Mesenchymal stem cell (in vitro differentiated cells and primary cell): ENCODE results near the gene CCL28.

Source experiments
- DNase-seq: peaks from one replicate; pipeline ENCODE4 v3.0.0-alpha.2; 2013
- H2AFZ ChIP-seq: one replicate; pipeline ENCODE4 v1.6.1; 2013; ENCODE audit warnings: low read depth, mild to moderate bottlenecking, control low read depth, inconsistent platforms, low read length, moderate library complexity
- H2AK5ac ChIP-seq: 2 replicates; pipeline ENCODE4 v1.6.1; 2013; ENCODE audit warnings: low read length, moderate library complexity, mild to moderate bottlenecking, inconsistent platforms; ENCODE audit not compliant: severe bottlenecking
- H2BK120ac ChIP-seq: one replicate; pipeline ENCODE4 v1.6.1; 2013; ENCODE audit warnings: low read depth, mild to moderate bottlenecking, inconsistent platforms, low read length, moderate library complexity
- H2BK12ac ChIP-seq, 2 experiments: one replicate each; pipeline ENCODE4 v1.6.1; 2013; ENCODE audit warnings: inconsistent platforms in 2 of 2, low read length in 2 of 2, mild to moderate bottlenecking in 2 of 2, moderate library complexity in 2 of 2, control low read depth in 1 of 2
- H2BK15ac ChIP-seq: one replicate; pipeline ENCODE4 v1.6.1; 2013; ENCODE audit warnings: mild to moderate bottlenecking, low read depth, inconsistent platforms; ENCODE audit not compliant: poor library complexity, severe bottlenecking
- H2BK5ac ChIP-seq: 2 replicates; pipeline ENCODE4 v1.6.1; 2013; ENCODE audit warnings: low read depth, mild to moderate bottlenecking, low read length, control low read depth, inconsistent platforms; ENCODE audit not compliant: poor library complexity, severe bottlenecking
- H3K14ac ChIP-seq, 2 experiments: one replicate each; pipeline ENCODE4 v1.6.1; 2013; ENCODE audit warnings: inconsistent platforms in 2 of 2, low read length in 2 of 2, control low read depth in 1 of 2, mild to moderate bottlenecking in 1 of 2, moderate library complexity in 1 of 2
- H3K18ac ChIP-seq, 2 experiments: one replicate each; pipeline ENCODE4 v1.6.1; 2013; ENCODE audit warnings: inconsistent platforms in 2 of 2, low read length in 2 of 2, control low read depth in 1 of 2, low read depth in 1 of 2, mild to moderate bottlenecking in 1 of 2
- H3K23ac ChIP-seq, 2 experiments: one replicate each; pipeline ENCODE4 v1.6.1; 2013; ENCODE audit warnings: inconsistent platforms in 2 of 2, low read length in 2 of 2, mild to moderate bottlenecking in 2 of 2, moderate library complexity in 2 of 2, control low read depth in 1 of 2
- H3K27ac ChIP-seq: 2 replicates; pipeline ENCODE4 v1.5.1; 2013; ENCODE audit warnings: mild to moderate bottlenecking, moderate library complexity, low read length, control low read depth, inconsistent platforms; ENCODE audit not compliant: poor library complexity, severe bottlenecking
- H3K27me3 ChIP-seq, 2 experiments: 2 replicates each; pipeline versions ENCODE4 v1.6.1 to v1.7.0; 2013; ENCODE audit warnings: low read length in 2 of 2, mild to moderate bottlenecking in 2 of 2, moderate library complexity in 2 of 2, control low read depth in 1 of 2, inconsistent platforms in 1 of 2; ENCODE audit not compliant: control insufficient read depth in 1 of 2, insufficient read depth in 1 of 2
- H3K36me3 ChIP-seq, 2 experiments: 2 replicates each; pipeline versions ENCODE4 v1.6.1 to v1.7.0; 2013; ENCODE audit warnings: low read length in 2 of 2, control low read depth in 1 of 2, inconsistent platforms in 1 of 2, low read depth in 1 of 2, mild to moderate bottlenecking in 1 of 2; ENCODE audit not compliant: insufficient read depth in 2 of 2, control insufficient read depth in 1 of 2
- H3K4ac ChIP-seq, 2 experiments: one replicate each; pipeline ENCODE4 v1.6.1; 2013; ENCODE audit warnings: inconsistent platforms in 2 of 2, low read length in 2 of 2, mild to moderate bottlenecking in 2 of 2, moderate library complexity in 2 of 2, control low read depth in 1 of 2, low read depth in 1 of 2
- H3K4me1 ChIP-seq: 2 replicates; pipeline ENCODE4 v1.6.1; 2013; ENCODE audit warnings: low read depth, low read length, control low read depth; ENCODE audit not compliant: control insufficient read depth, insufficient read depth
- H3K4me2 ChIP-seq: 2 replicates; pipeline ENCODE4 v1.6.1; 2013; ENCODE audit warnings: low read length, mild to moderate bottlenecking, inconsistent platforms; ENCODE audit not compliant: poor library complexity, severe bottlenecking
- H3K4me3 ChIP-seq, 2 experiments: 2 replicates each; pipeline versions ENCODE4 v1.5.1 to v1.7.0; 2013; ENCODE audit warnings: low read length in 2 of 2, mild to moderate bottlenecking in 2 of 2, control low read depth in 1 of 2, low read depth in 1 of 2; ENCODE audit not compliant: insufficient read depth in 1 of 2
- H3K79me1 ChIP-seq: replicated peaks from 2 replicates; pipeline ENCODE4 v1.6.1; 2013; ENCODE audit warnings: mild to moderate bottlenecking, control low read depth, low read length, inconsistent platforms; ENCODE audit not compliant: poor library complexity, severe bottlenecking
- H3K9ac ChIP-seq: 2 replicates; pipeline ENCODE4 v1.7.0; 2013; ENCODE audit warnings: mild to moderate bottlenecking, low read length, moderate library complexity
- H3K9me3 ChIP-seq: 2 replicates; pipeline ENCODE4 v1.7.0; 2013; ENCODE audit warnings: mild to moderate bottlenecking, low read length; ENCODE audit not compliant: control insufficient read depth
- H4K8ac ChIP-seq: one replicate; pipeline ENCODE4 v1.6.1; 2013; ENCODE audit warnings: inconsistent platforms, mild to moderate bottlenecking, low read length, moderate library complexity
- H4K91ac ChIP-seq: one replicate; pipeline ENCODE4 v1.6.1; 2013; ENCODE audit warnings: mild to moderate bottlenecking, low read length, inconsistent platforms
- WGBS: methylation state at CpG from one replicate; pipeline ENCODE4 v1.1.7; 2013; ENCODE audit warnings: mixed read lengths; 5-methylcytosine and 5-hydroxymethylcytosine counted together

The CCL28 gene

GRCh38 chr5:43437062-43437660, 25.0 kb upstream of the CCL28 start:
- no peak overlapping the region for H3K27ac ChIP-seq
- no peak overlapping the region for H3K14ac ChIP-seq
- no peak overlapping the region for H2BK5ac ChIP-seq
- no peak overlapping the region for H4K91ac ChIP-seq
- WGBS: 100% methylated on average over 2 of the region's 3 CpGs
- no peaks in the 10 kb centered on the region for H3K79me1 ChIP-seq
- no peak overlapping the region for H2AK5ac ChIP-seq
- H3K18ac ChIP-seq: no peak overlapping the region
- H2BK12ac ChIP-seq: no peak overlapping the region
- peaks cover 3% of the 10 kb centered on the region for H3K9me3 ChIP-seq
- H2BK120ac ChIP-seq: no peak overlapping the region
- H2AFZ ChIP-seq: no peak overlapping the region
- H2BK15ac ChIP-seq: no peak overlapping the region
- H4K8ac ChIP-seq: no peak overlapping the region
- H3K4me2 ChIP-seq: no peak overlapping the region
- peaks cover 2% of the 10 kb centered on the region for H3K4me1 ChIP-seq
- no peak overlapping the region for H3K9ac ChIP-seq
- H3K36me3 ChIP-seq: no peaks in the 10 kb centered on the region
- no peak overlapping the region for H3K4ac ChIP-seq
- H3K23ac ChIP-seq: no peak overlapping the region
- no peak overlapping the region for H3K4me3 ChIP-seq
- DNase-seq: no peak
- H3K27me3 ChIP-seq: no peaks in the 10 kb centered on the region

DNA sequence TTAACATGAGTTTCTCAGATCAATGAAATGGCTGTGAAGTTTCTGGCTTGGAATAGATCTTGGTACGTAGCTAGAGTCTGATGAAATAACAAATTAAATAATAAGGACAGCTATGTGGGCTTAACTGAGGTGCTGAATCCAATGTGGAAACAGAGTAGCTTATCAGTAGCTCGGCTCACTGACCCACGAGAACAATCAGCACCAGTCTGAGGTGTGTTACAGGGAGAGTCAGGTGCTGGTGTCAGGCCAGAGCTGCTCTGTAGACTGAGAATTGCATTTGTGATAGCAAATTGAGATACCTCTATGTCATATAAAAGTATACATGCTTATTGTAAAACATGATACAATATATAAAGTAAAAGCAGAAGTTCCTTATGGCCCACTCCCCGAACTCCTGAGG, 21.2 kb upstream of the CCL28 start:
- H3K4me1 ChIP-seq: peaks cover 3% of the 10 kb centered on the region
- no peak overlapping the region for H3K18ac ChIP-seq
- H3K79me1 ChIP-seq: no peaks in the 10 kb centered on the region
- H4K91ac ChIP-seq: no peak overlapping the region
- DNase-seq: no peak
- H3K9ac ChIP-seq: no peak overlapping the region
- H2BK15ac ChIP-seq: no peak overlapping the region
- H3K14ac ChIP-seq: no peak overlapping the region
- H2BK120ac ChIP-seq: no peak overlapping the region
- no peaks in the 10 kb centered on the region for H3K27me3 ChIP-seq
- H4K8ac ChIP-seq: no peak overlapping the region
- H2BK12ac ChIP-seq: no peak overlapping the region
- no peak overlapping the region for H2AK5ac ChIP-seq
- WGBS: 86% methylated on average over 3 of the region's 4 CpGs
- no peak overlapping the region for H3K4ac ChIP-seq
- H3K4me3 ChIP-seq: no peak overlapping the region
- H2BK5ac ChIP-seq: no peak overlapping the region
- no peak overlapping the region for H3K23ac ChIP-seq
- H3K4me2 ChIP-seq: no peak overlapping the region
- no peak overlapping the region for H3K27ac ChIP-seq
- no peak overlapping the region for H2AFZ ChIP-seq
- no peaks in the 10 kb centered on the region for H3K9me3 ChIP-seq
- H3K36me3 ChIP-seq: no peaks in the 10 kb centered on the region

DNA sequence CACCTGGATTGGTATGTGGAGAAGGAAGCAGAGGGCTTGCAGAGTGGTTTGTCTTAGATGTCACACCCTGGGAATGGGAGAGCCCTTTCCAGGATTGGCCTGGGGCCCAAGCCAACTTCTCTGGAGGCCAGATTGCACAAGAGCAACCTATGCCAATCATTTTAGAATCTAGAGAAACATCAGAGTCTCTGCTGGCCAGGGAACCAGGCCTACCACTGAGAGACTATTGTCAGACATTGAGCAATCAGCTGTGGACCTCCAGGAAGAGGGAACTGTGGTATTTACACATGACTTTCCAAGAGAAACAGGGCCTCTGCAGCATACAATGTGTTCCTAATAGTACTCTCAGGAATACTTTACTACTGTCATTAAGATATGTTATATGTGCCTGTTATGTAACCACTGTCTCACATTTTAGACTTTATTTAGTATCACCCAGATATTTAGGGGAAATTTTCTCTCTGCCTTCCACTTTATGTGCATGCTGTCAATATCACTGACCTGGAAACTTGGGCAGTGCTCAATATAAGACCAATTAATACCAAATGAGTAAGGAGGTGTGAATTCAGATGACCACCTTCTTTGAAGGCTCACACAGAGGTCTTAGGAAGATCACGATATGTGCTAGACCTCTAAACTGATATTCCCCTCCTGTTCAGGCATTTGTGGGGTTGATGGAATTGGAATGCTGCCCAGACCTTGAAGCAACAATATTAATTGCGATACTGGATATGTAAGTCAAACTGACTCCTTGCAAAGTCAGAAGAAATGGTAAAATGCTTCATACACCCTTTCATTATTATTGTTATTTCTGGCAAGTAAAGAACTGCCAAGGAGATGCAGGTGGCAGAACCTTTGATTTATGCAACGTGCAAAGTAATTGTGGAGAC, 20.5 kb upstream of the CCL28 start:
- H3K9me3 ChIP-seq: no peaks in the 10 kb centered on the region
- H3K79me1 ChIP-seq: no peaks in the 10 kb centered on the region
- no peak overlapping the region for H3K4ac ChIP-seq
- WGBS: 89% methylated on average over 3 of the region's 3 CpGs
- peak overlapping the region; percentile 54 for H3K27ac ChIP-seq
- no peaks in the 10 kb centered on the region for H3K36me3 ChIP-seq
- peaks cover 6% of the 10 kb centered on the region for H3K4me1 ChIP-seq
- no peak overlapping the region for H2BK5ac ChIP-seq
- H2BK12ac ChIP-seq: peak overlapping the region in 1 of 2 experiments; percentile 53
- H4K8ac ChIP-seq: no peak overlapping the region
- no peak overlapping the region for H3K9ac ChIP-seq
- H2BK120ac ChIP-seq: no peak overlapping the region
- no peak overlapping the region for H3K4me3 ChIP-seq
- H3K18ac ChIP-seq: no peak overlapping the region
- no peak overlapping the region for H2BK15ac ChIP-seq
- no peak overlapping the region for H2AFZ ChIP-seq
- no peak overlapping the region for H3K4me2 ChIP-seq
- no peak overlapping the region for H3K23ac ChIP-seq
- no peak overlapping the region for H2AK5ac ChIP-seq
- H3K14ac ChIP-seq: no peak overlapping the region
- H3K27me3 ChIP-seq: no peaks in the 10 kb centered on the region
- DNase-seq: peak; percentile 61
- no peak overlapping the region for H4K91ac ChIP-seq

DNA sequence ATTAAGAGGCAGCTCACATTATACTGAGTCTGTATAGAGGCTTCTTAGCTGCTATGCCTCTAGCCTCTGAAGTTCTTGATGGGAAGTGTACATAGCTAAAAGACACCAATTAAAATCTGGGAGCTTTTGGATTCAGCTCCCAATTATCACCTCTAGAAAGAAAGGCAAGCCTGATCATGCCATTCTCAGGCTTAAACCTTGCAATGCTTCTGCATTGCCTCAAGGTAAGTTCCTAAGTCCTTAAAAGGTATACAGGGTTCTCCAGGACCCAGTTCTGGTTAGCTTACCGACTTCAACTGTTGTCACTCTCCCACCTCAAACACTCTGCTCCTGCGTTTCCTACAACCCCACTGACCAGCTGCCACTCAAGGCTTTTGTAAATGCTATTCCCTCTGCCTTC, 17.5 kb upstream of the CCL28 start:
- Histone ChIP-seq H2AK5ac (peak overlapping the region; percentile 72), H2AFZ (no peak overlapping the region), H3K9ac (no peak overlapping the region), H2BK15ac (no peak overlapping the region), H4K8ac (no peak overlapping the region), H4K91ac (peak overlapping the region; percentile 21), H3K4me1 (peaks cover 10% of the 10 kb centered on the region), H3K27ac (no peak overlapping the region), H2BK12ac (no peak overlapping the region), H3K4me3 (no peak overlapping the region), H2BK5ac (no peak overlapping the region), H3K27me3 (no peaks in the 10 kb centered on the region), H3K23ac (no peak overlapping the region), H3K36me3 (no peaks in the 10 kb centered on the region), H3K4ac (no peak overlapping the region), H3K14ac (no peak overlapping the region), H3K9me3 (no peaks in the 10 kb centered on the region), H3K79me1 (no peaks in the 10 kb centered on the region), H3K4me2 (no peak overlapping the region), H2BK120ac (no peak overlapping the region), H3K18ac (peak overlapping the region; percentile 21 to 57)
- no peak for DNase-seq
- WGBS: 91% methylated on average over 2 of the region's 2 CpGs
